ENCODE results near the gene S1PR2.
"Not testable (repeated sequence)": the region's sequence is repeated elsewhere in the genome, so short reads cannot be mapped to it uniquely, and the experiment has no call there.

S1PR2 gene

GRCh38 chr19:10223488-10224213 is 7.5 kb downstream of the S1PR2 start:
- no peak for DNase-seq

- no peak for DNase-seq
These were observed 8.8 kb downstream of the S1PR2 start for GRCh38 chr19:10222201-10222890.

DNA sequence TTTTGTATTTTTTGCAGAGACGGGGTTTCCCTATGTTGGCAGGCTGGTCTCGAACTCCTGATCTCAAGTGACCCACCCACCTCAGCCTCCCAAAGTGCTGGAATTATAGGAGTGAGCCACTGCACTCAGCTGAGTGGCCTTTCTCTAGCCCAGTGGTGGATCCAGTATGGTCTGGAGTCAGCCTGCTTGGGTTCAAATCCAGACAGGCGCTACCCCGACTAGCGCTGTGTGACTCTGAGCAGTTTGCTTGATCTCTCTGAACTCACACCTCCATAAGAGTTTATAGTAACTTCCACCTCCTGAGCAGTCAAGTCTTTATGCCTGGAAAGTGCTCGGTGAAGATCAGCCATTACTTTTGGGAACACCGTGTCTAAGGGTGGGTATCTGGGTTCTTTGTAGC is 10.4 kb downstream of the S1PR2 start:
- no peak for DNase-seq

DNA sequence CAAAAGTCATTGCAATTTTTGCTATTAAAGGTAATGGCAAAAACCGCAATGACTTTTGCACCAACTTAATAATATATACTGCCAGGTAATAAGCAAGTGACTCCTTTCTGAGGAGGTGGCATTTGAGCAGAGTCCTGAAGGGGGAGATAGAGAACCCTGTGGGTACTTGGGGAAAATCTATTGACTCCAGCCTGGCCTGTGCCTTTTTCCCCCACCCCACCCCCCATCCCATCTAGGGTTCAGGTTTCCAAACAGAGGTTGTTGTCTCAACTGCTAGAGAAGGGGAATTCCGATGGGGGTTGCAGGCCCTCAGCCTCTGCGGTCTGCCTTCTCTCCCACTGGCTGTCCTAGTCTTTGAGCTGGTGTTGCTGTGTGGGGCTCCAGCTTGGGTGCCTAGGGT is 11.5 kb downstream of the S1PR2 start:
- DNase-seq: peak in 4 of 5 experiments; percentile 16 to 66 (median 22)

DNA sequence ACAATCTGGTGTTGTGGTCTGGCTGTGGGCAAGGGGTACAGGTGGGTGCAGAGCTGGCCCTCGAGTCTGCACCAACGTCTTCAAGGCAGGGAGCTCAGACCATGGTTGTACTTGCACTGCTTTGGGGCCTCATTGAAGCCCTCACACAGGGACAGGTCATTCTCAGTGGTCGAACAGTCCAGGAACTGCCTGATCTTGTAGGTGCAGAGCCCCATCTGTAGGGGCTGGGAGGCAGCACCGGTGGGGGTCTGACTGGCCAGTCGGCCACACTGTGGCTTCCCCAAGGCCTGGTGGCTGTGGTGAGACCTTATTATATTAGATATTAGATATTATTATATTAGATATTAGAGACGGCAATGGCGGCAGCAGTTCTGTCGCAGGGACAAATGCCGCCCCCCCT is 14.0 kb downstream of the S1PR2 start:
- no peak for DNase-seq

DNA sequence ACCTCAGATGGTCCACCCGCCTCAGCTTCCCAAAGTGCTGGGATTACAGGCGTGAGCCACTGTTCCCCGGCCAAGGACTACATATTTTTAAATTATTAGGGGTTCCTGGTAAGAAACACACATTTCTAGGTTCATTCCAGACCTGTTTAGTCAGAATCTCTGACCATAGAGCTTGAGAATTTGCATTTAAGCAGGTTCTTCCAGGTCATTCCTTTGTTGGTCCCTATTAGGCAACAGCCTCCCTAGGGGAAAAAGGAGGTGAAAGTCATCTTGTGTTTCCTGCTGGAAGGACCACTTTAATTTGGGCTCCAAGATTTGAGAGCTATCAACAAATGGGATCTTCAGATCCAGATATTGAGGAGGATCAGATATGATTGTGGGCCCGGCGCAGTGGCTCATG is 16.3 kb downstream of the S1PR2 start:
- DNase-seq: no peak

- DNase-seq: no peak
These were observed 19.4 kb downstream of the S1PR2 start for GRCh38 chr19:10211691-10212090.

DNA sequence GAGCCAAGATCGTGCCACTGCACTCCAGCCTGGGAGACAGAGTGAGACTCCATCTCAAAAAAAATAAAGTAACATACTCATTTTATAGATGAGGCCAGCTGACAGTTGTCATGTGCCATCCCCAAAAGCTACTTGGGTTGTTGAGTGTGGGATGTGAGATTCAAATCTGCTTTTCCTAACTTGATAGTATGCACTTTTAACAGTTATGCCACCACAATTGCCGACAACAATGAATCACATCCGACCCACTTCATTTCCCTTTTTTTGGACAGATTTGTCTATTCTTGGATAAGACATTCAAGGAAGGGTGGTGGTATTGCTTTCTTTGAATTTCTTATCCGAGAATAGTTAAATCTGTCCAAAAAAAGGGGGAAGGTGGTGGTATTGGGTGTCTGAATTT is 20.1 kb downstream of the S1PR2 start:
- no peak for DNase-seq

- no peak for DNase-seq
These were observed 21.8 kb downstream of the S1PR2 start for GRCh38 chr19:10209315-10209714.

DNA sequence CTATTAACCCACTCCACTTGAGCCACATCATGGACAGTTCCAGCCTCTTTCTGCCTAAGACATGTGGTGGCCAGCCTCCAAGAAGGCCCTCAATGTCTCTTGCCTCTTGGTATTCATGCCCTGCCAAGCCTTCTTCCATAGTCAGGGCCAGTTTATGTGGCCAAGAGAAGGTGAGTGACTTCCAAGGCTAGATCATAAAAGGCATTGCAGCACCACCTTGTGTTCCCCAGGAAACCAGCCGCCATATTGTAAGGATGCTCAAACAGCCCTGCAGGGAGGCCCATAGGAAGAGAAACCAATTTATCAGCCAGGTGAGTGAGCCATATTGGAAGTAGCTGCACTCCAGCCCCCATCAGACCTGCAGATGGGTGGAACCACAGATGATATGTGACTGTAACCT is 24.1 kb downstream of the S1PR2 start:
- no peak for DNase-seq

GRCh38 chr19:10206226-10206885 is 24.8 kb downstream of the S1PR2 start:
- DNase-seq: no peak

DNA sequence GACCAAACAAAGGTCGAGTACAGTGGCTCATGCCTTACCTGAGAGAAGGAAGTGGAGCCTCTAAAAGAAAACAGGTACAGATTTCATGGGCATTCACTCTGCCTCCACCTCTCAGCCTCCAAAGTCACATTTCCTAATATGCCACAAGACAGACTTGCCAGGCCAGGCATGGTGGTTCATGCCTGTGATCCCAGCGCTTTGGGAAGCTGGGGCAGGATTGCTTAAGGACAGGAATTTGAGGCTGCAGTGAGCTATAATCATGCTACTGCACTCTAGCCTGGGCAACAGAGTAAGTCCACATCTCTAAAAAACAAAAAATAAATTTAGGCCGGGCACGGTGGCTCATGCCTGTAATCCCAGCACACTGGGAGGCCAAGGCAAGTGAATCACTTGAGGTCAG is 25.5 kb downstream of the S1PR2 start:
- no peak for DNase-seq

GRCh38 chr19:10203686-10204085 is 27.4 kb downstream of the S1PR2 start:
- no peak for DNase-seq

DNA sequence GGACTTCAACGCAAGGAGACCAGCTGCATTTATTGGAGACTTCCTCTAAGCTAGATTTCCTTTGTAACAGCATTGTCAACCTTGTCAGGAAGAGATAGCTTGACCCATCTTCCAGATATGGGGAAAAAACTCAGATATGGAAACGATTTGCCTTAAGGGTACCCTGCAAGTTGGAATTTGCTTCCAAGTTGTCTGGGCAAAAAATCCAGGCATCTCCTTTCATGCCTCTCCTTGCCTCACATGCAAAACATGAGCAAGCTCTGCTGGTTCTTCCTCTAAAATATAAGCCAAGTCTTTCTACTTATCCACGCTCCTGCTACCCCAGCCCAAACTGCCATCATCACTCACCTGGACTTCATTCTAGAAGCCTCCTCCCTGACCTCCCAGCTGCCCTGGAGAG is 30.0 kb downstream of the S1PR2 start:
- DNase-seq: no peak

DNA sequence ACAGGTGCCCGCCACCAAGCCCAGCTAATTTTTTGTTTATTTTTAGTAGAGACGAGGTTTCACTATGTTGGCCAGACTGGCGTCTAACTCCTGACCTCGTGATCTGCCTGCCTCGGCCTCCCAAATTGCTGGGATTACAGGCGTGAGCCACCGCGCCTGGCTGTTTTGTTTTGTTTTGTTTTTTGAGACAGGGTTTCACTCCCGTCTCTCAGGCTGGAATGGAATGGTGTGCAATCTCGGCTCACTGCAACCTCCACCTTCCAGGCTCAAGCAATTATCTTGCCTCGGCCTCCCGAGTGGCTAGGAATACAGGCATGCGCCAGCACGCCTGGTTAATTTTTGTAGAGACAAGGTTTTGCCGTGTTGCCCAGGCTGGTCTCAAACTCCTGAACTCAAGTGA is 31.0 kb downstream of the S1PR2 start:
- not testable (repeated sequence) for DNase-seq

DNA sequence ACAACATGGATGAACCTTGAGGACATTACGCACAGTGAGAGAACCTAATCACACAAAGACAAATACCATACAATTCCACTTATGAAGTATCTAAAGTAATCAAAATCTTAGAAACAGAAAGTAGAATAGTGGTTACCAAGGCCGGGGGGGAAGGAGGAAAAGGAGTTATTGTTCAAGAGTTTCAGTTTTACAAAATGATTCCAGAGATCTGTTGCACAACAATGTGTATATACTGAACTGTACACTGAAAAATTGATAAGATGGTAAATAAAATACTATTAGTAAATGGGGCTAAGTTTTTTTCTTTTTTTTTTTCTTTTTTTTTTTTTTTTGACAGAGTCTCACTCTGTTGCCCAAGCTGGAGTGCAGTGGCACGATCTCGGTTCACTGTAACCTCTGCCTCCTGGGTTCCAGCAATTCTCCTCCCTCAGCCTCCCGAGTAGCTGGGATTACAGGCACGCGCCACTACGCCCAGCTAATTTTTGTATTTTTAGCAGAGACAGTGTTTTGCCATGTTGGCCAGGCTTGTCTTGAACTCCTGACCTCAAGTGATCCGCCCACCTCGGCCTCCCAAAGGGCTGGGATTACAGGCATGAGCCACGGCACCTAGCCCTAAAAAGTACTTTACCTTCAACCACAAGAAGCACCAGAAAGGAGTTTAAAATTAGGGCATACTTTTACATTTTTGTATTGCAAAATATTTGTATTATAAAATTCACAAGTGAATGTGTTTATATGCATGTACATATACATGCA is 32.1 kb downstream of the S1PR2 start:
- DNase-seq: peak in 1 of 5 experiments; percentile 77

- no peak for DNase-seq
These were observed 36.0 kb downstream of the S1PR2 start for GRCh38 chr19:10195199-10195519.

DNA sequence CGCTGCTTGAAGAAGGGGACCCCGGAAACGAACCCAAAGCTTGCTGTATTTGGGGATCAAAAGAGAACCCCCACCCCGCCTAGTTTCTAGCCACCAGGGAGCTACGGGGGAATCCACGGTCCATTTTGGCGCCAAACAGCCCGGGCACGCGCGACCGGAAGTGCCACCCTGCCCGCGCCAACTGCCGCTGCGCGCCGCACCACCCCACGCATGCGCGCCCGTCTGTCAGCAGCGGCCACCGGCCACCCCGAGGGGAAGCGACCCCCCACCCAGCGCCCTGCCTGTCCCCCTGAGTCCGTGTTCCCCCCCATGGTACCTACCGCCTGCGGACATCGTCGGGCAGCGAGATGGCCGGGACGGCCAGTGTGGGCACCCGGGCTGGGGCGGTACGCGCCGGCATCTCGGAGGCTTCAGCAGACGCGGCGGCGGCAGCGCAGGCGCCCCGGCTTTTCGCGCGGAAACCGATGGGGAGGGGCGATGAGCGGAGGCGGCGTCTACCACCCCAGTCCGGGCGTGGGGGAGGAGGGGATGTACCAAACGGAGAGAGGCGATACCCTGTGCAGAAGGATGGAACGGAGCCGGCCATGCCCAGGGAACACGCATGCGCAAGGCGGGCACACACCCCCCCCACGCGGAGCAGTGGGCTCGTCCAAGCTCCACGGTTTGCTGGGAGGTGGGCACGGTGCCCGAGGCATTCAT is 36.5 kb downstream of the S1PR2 start, which contains the start of gene DNMT1:
DNMT1 (minus strand) TSS at position 454 of the 699 bp plus-strand sequence; CDS start at position 400, 54 bp downstream.
- peak; percentile 86 to 98 (median 94) for DNase-seq

DNA sequence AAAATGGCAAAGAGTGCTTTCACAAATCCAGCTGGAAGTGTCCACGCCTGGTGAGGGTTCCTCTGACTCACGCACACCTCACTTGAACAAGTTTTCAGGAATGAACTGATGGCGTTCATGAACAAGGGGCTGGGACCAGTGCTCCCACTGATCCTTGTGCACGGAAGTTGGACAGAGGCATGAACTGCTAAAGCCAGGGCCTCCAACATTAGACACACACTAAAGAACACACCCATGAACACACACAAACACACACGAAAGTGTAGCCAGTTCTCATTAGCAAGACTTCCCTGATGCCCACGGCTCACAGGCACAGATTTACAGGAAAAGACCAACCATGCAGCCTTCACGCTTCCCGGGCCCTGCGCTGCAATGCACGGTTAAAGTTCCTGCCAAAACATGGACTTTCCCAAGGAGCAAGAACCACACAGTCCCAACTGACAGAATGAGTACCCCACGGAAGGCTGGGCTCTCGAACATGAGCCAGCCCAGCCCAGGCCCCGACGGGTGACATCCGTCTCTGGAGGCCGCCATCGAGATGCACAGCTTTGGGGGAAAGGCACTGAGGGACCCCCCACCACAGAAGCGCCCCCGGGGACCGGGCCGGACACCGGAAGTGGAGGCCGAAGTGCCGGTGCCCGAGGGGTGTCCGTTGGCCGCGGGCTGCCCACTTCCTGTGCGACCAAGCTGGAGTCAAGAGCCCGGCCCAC is 37.2 kb downstream of the S1PR2 start:
- peak in 3 of 5 experiments; percentile 5 to 48 (median 11) for DNase-seq

DNA sequence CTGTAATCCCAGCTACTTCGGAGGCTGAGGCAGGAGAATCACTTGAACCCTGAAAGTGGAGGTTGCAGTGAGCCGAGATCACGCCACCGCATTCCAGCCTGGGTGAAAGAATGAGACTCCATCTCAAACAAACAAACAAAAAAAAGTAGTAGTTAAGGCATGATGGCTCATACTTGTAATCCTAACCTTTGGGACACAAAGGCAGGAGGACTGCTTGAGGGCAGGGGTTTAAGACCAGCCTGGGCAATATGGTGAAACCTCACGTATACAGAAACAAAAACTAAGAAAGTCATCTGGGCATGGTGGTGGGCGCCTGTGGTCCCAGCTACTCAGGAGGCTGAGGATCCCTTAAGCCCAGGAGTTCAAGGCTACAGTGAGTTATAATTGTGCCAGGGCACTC is 38.2 kb downstream of the S1PR2 start:
- DNase-seq: peak in 1 of 5 experiments; percentile 27

DNA sequence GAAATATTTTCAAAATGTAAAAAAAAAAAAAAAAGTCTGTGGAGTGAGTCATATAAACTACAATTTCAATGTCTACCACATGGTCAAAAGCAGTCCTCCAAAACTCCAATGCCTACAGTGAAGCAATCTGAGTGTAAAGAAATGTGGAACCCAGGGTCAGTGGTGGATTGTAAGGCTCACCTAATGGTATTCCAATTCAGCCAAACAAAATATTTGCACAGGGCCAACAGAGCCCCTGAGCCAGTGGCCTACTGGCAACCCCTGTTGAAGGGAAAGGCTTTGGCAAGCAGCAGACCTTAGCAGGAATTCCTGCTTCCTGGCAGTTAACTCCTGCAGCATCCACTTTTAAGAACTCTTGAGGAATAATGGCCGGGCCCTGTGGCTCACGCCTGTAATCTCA is 39.8 kb downstream of the S1PR2 start:
- no peak for DNase-seq

DNA sequence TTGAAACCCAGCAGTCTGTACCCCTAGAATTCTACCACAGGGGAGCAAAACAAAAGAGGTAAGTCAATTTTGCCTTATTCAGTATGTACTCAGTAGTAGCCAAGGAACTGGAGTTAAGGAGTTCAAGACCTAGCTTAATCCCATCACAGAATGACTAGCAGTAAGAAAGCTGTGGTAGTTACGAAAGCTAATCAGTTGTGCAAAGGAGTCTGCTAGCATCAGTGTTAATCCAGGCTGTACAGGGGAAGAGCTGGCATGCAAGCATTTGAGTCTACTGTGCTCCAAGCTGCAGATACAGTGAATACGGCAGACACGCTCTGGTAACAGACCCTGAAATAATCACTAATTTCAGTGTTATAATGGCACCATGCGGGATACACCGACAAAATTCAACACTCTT is 41.1 kb downstream of the S1PR2 start:
- DNase-seq: no peak

All from T-helper 2 cell (primary cell).